Breast epithelium (tissue), 3 donors: Measurements from ENCODE around the gene KCNG2.

Experiments used
- CTCF ChIP-seq, 3 donors: fragments of 450-650 bp; IDR thresholded peaks; one replicate each; pipeline ENCODE4 v1.5.1; 2016 to 2017; ENCODE audit warnings: antibody characterized with exemption in 3 of 3, mild to moderate bottlenecking in 3 of 3, moderate library complexity in 3 of 3
- POLR2A ChIP-seq: fragments of 450-650 bp; IDR thresholded peaks from one replicate; pipeline ENCODE4 v1.6.1; 2016; ENCODE audit warnings: antibody characterized with exemption, mild to moderate bottlenecking, moderate library complexity
- POLR2AphosphoS5 ChIP-seq, 3 donors: sonication (generic); formaldehyde crosslinking; IDR thresholded peaks; one replicate each; pipeline ENCODE4 v1.6.1; 2017; ENCODE audit warnings: antibody characterized with exemption in 3 of 3

- TF ChIP-seq CTCF (IDR thresholded peaks at IDR 0.05), result no peak
- no peak for TF ChIP-seq POLR2A
- TF ChIP-seq POLR2AphosphoS5 (IDR thresholded peaks at IDR 0.05), result no peak
These were observed 14.3 kb downstream of the KCNG2 start for GRCh38 chr18:79812052-79812451.
